ENCODE measurements around the gene LDHAL6A. TPM values are rescaled to one million over a fixed set of nuclear protein-coding genes. Genes with fewer than 3 reads are reported as not detected.

LDHAL6A gene
- total and polyA plus RNA-seq, 12 donors: not detected

GRCh38 chr11:18521122-18521521 lies 65.5 kb downstream of the LDHAL6A start:
- no peak for TF ChIP-seq CTCF (IDR thresholded peaks at IDR 0.05)
- Histone ChIP-seq H3K4me1 (peaks cover 0 to 35% (median 16%) of the 10 kb centered on the region in 9 donors), H3K27me3 (no peaks in the 10 kb centered on the region), H3K4me3 (no peak overlapping the region), H3K9me3 (no peaks in the 10 kb centered on the region), H3K27ac (no peak overlapping the region), H3K36me3 (peaks cover 0 to 65% (median 10%) of the 10 kb centered on the region in 9 donors)
- DNase-seq (no peak), ATAC-seq (no peak)
- intact Hi-C loops (cut with DNase I): loop anchor here in 5 of 10 donors (5.0 to 10.0 kb wide), 4 partner anchors 126 to 204 kb away; partner anchors contain the start of genes LDHA (in 3 of the 5), GTF2H1 (in 1 of the 5), HPS5 (in 1 of the 5) and IGSF22 (in 1 of the 5)
- 82 to 90% methylated on average over 3 of the region's 3 CpGs for WGBS, 2 donors

- DNase-seq: no peak
- H3K4me1 ChIP-seq: peaks cover under 1 to 36% (median 21%) of the 10 kb centered on the region in 9 donors
- ATAC-seq: no peak
- intact Hi-C loops (cut with DNase I): loop anchor here in 5 of 10 donors (5.0 to 10.0 kb wide), 4 partner anchors 128 to 202 kb away; partner anchors contain the start of genes LDHA (in 3 of the 5), GTF2H1 (in 1 of the 5), HPS5 (in 1 of the 5) and IGSF22 (in 1 of the 5)
- TF ChIP-seq CTCF (IDR thresholded peaks at IDR 0.05): no peak
- WGBS, 2 donors: 60 to 81% methylated on average over 4 of the region's 4 CpGs
- no peak overlapping the region for H3K4me3 ChIP-seq
- H3K36me3 ChIP-seq: peaks cover 0 to 52% (median 10%) of the 10 kb centered on the region in 9 donors
- no peaks in the 10 kb centered on the region for H3K9me3 ChIP-seq
- H3K27me3 ChIP-seq: no peaks in the 10 kb centered on the region
- H3K27ac ChIP-seq: no peak overlapping the region
These were observed 66.7 kb downstream of the LDHAL6A start for GRCh38 chr11:18522388-18522787.

GRCh38 chr11:18523084-18523483 lies 67.4 kb downstream of the LDHAL6A start:
- no peak for DNase-seq
- 91 to 96% methylated on average over 3 of the region's 3 CpGs for WGBS, 2 donors
- Histone ChIP-seq H3K4me1 (peaks cover 5 to 43% (median 28%) of the 10 kb centered on the region in 9 donors), H3K36me3 (peaks cover 0 to 45% (median 3%) of the 10 kb centered on the region in 9 donors), H3K4me3 (no peak overlapping the region), H3K27me3 (no peaks in the 10 kb centered on the region), H3K27ac (no peak overlapping the region), H3K9me3 (no peaks in the 10 kb centered on the region)
- no peak for ATAC-seq
- intact Hi-C loops (cut with DNase I): loop anchor here in 5 of 10 donors (5.0 to 10.0 kb wide), 4 partner anchors 128 to 202 kb away; partner anchors contain the start of genes LDHA (in 3 of the 5), GTF2H1 (in 1 of the 5), HPS5 (in 1 of the 5) and IGSF22 (in 1 of the 5)
- TF ChIP-seq CTCF (IDR thresholded peaks at IDR 0.05): no peak

- DNase-seq: no peak
- Histone ChIP-seq H3K27me3 (no peaks in the 10 kb centered on the region), H3K36me3 (peaks cover 0 to 34% (median 0%) of the 10 kb centered on the region in 9 donors), H3K4me1 (peaks cover 5 to 43% (median 30%) of the 10 kb centered on the region in 9 donors), H3K9me3 (no peaks in the 10 kb centered on the region), H3K4me3 (no peak overlapping the region), H3K27ac (no peak overlapping the region)
- 78 to 89% methylated on average over 1 of the region's 1 CpG for WGBS, 2 donors
- no peak for ATAC-seq
- TF ChIP-seq CTCF (IDR thresholded peaks at IDR 0.05): no peak
- intact Hi-C loops (cut with DNase I): loop anchor here in 5 of 10 donors (5.0 to 10.0 kb wide), 4 partner anchors 129 to 202 kb away; partner anchors contain the start of genes LDHA (in 3 of the 5), GTF2H1 (in 1 of the 5), HPS5 (in 1 of the 5) and IGSF22 (in 1 of the 5)
These were observed 68.6 kb downstream of the LDHAL6A start for GRCh38 chr11:18524248-18524647.
